SK-N-SH treated with all-trans-retinoic acid at 6 μM for 48 hours (cell line): ENCODE measurements around the gene ZBED5.

Experiments used
- ARNTL ChIP-seq: fragments of 450-650 bp; formaldehyde crosslinking; IDR thresholded peaks from 2 replicates; pipeline ENCODE4 v1.5.0; 2020; ENCODE audit warnings: low read depth, mild to moderate bottlenecking, moderate library complexity, borderline replicate concordance
- CSDC2 ChIP-seq: fragments of 250-450 bp; sonication (Bioruptor Pico); IDR thresholded peaks from 2 replicates; pipeline ENCODE4 v1.5.0; 2020; ENCODE audit warnings: mild to moderate bottlenecking, moderate library complexity
- RARB ChIP-seq: fragments of 250-450 bp; sonication (Bioruptor Pico); IDR thresholded peaks from 2 replicates; pipeline ENCODE4 v1.8.0; 2021; ENCODE audit warnings: mild to moderate bottlenecking, moderate library complexity
- ZNF565 ChIP-seq: fragments of 450-650 bp; formaldehyde crosslinking; conservative IDR thresholded peaks from 2 replicates; pipeline ENCODE4 v1.5.0; 2020; ENCODE audit warnings: low read depth, mild to moderate bottlenecking, moderate library complexity

DNA sequence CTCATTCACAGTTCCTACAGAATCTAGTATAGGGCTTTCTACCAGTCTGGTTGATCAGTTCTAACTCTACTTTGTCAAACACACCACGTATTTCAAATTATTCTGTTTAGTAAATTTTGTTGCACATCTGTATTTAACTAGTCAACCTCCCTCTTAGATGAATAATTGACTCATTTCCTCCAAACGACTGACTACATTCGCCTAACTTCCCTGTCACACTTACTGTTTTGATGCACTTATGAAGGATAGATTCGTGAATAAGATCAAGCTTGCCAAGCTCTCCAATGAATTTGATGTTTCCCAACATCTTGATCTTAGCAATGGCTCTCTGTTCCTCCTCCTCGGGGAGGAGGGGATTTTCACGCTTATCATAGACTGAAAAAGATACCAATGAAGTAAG is 54.2 kb downstream of the ZBED5 start:
- no peak for TF ChIP-seq CSDC2 (CRISPR knock-in tag)
- TF ChIP-seq RARB = no peak
- no peak for TF ChIP-seq ARNTL (CRISPR knock-in tag)
- no peak for TF ChIP-seq ZNF565
